OCI-LY7 (cell line): ENCODE data around the gene OR13J1. TPM values are rescaled to one million over a fixed set of nuclear protein-coding genes. Genes with fewer than 3 reads are reported as not detected.

Experiments used
- BruUV-seq: library from RNA; stranded (reverse); fragments of 400-500 nt; replicated peaks from 2 replicates; lab custom pipeline; 2021; lab: Mats Ljungman, UMichigan
- CTCF ChIA-PET: fragments of 300-600 bp; sonication (Branson Sonifier 250); formaldehyde crosslinking; loops from one replicate; lab custom pipeline; 2022; ENCODE audit warnings: antibody characterized with exemption; ENCODE audit not compliant: unreplicated experiment; lab: Charles Lee
- POLR2A ChIA-PET: fragments of 300-600 bp; sonication (Branson Sonifier 250); formaldehyde crosslinking; loops from one replicate; lab custom pipeline; 2022; ENCODE audit warnings: antibody characterized with exemption; lab: Charles Lee
- DNase-seq: peaks from one replicate; pipeline ENCODE4 v3.0.0-alpha.2; 2015; ENCODE audit warnings: low spot score
- H2AFZ ChIP-seq: fragments of 200-600 bp; sonication (generic), shearing (Covaris generic); 2 replicates; pipeline ENCODE4 v1.6.1; 2014; ENCODE audit warnings: mild to moderate bottlenecking, antibody characterized with exemption, low read length, moderate library complexity
- H3K27ac ChIP-seq: fragments of 200-600 bp; sonication (generic); 2 replicates; pipeline ENCODE4 v1.5.1; 2014; ENCODE audit warnings: mixed run types, low read depth, mild to moderate bottlenecking, moderate library complexity, low read length, inconsistent platforms; ENCODE audit not compliant: poor library complexity, severe bottlenecking
- H3K36me3 ChIP-seq: fragments of 200-600 bp; sonication (generic); 2 replicates; pipeline ENCODE4 v1.6.1; 2014; ENCODE audit warnings: mild to moderate bottlenecking, antibody characterized with exemption, low read length, moderate library complexity, mixed read lengths; ENCODE audit not compliant: insufficient read depth
- H3K4me1 ChIP-seq: fragments of 200-600 bp; sonication (generic); 2 replicates; pipeline ENCODE4 v1.5.1; 2014; ENCODE audit warnings: mild to moderate bottlenecking, low read length; ENCODE audit not compliant: insufficient read depth, poor library complexity, severe bottlenecking
- H3K4me2 ChIP-seq: fragments of 200-600 bp; sonication (generic); 2 replicates; pipeline ENCODE4 v1.6.1; 2014; ENCODE audit warnings: mild to moderate bottlenecking, low read length
- H3K4me3 ChIP-seq: fragments of 200-600 bp; sonication (generic); 2 replicates; pipeline ENCODE4 v1.5.1; 2014; ENCODE audit warnings: mild to moderate bottlenecking, low read depth, low read length; ENCODE audit not compliant: poor library complexity, severe bottlenecking
- H3K79me2 ChIP-seq: fragments of 200-600 bp; sonication (generic); 2 replicates; pipeline ENCODE4 v1.6.1; 2016; ENCODE audit warnings: low read depth, mild to moderate bottlenecking, low read length, moderate library complexity, mixed read lengths; ENCODE audit not compliant: insufficient read depth
- H3K9me2 ChIP-seq: fragments of 200-600 bp; sonication (generic); 2 replicates; pipeline ENCODE4 v1.6.1; 2016; ENCODE audit warnings: mild to moderate bottlenecking, low read length, mixed read lengths; ENCODE audit not compliant: insufficient read depth
- H3K9me3 ChIP-seq: fragments of 200-600 bp; sonication (generic); 2 replicates; pipeline ENCODE4 v1.6.1; 2014; ENCODE audit warnings: mild to moderate bottlenecking, mixed run types, low read length, mixed read lengths
- H4K20me1 ChIP-seq: fragments of 200-600 bp; sonication (generic); 2 replicates; pipeline ENCODE4 v1.6.1; 2014; ENCODE audit warnings: mild to moderate bottlenecking, antibody characterized with exemption, low read length, moderate library complexity, mixed read lengths; ENCODE audit not compliant: insufficient read depth
- CTCF ChIP-seq: fragments of 200-600 bp; sonication (generic); conservative IDR thresholded peaks from 2 replicates; pipeline ENCODE4 v1.5.1; 2014; ENCODE audit warnings: mild to moderate bottlenecking, antibody characterized with exemption, low read length, moderate library complexity, mixed read lengths
- EZH2phosphoT487 ChIP-seq: fragments of 200-600 bp; sonication (generic); IDR thresholded peaks from 2 replicates; pipeline ENCODE4 v1.6.1; 2018; ENCODE audit warnings: low read depth, borderline replicate concordance, mild to moderate bottlenecking, mixed run types, antibody characterized with exemption, low read length, moderate library complexity, mixed read lengths
- intact Hi-C: fragments of 100-400 bp; cut with micrococcal nuclease; formaldehyde crosslinking; loops from one replicate; pipeline ENCODE4 v1.10.0; 2022; ENCODE audit not compliant: unreplicated experiment
- total RNA-seq, 2 experiments: library from RNA; depleted of rRNA in 1 of 2; stranded (reverse); fragments of >200 nt in 1 of 2; shearing (Covaris generic) in 1 of 2; gene quantifications; 2 replicates each; pipeline ENCODE4 v1.2.3, GENCODE V29; 2014 to 2022

OR13J1 gene
- total RNA-seq, 2 experiments from 2014 or later = not detected

GRCh38 chr9:35859310-35859989 is 10.8 kb downstream of the OR13J1 start:
- TF ChIP-seq CTCF (no peak), EZH2phosphoT487 (no peak)
- Histone ChIP-seq H3K27ac (no peak overlapping the region), H3K9me2 (no peaks in the 10 kb centered on the region), H3K9me3 (no peaks in the 10 kb centered on the region), H3K36me3 (no peaks in the 10 kb centered on the region), H3K79me2 (no peaks in the 10 kb centered on the region), H3K4me1 (no peaks in the 10 kb centered on the region), H4K20me1 (no peaks in the 10 kb centered on the region), H3K4me3 (no peak overlapping the region), H2AFZ (no peak overlapping the region), H3K4me2 (no peak overlapping the region)
- no peak for DNase-seq
- no TSS peak for BruUV-seq
- intact Hi-C loops = no loop called here
- POLR2A ChIA-PET = no interaction called here
- CTCF ChIA-PET = no interaction called here

- DNase-seq = no peak
- POLR2A ChIA-PET = no interaction called here
- H3K79me2 ChIP-seq = no peaks in the 10 kb centered on the region
- H3K4me1 ChIP-seq = no peaks in the 10 kb centered on the region
- no peaks in the 10 kb centered on the region for H3K9me2 ChIP-seq
- H3K9me3 ChIP-seq = no peaks in the 10 kb centered on the region
- CTCF ChIA-PET = no interaction called here
- H2AFZ ChIP-seq = no peak overlapping the region
- no peaks in the 10 kb centered on the region for H3K36me3 ChIP-seq
- H3K4me3 ChIP-seq = no peak overlapping the region
- no peak overlapping the region for H3K4me2 ChIP-seq
- no peaks in the 10 kb centered on the region for H4K20me1 ChIP-seq
- H3K27ac ChIP-seq = no peak overlapping the region
- intact Hi-C loops = no loop called here
- BruUV-seq = no TSS peak
- TF ChIP-seq CTCF = no peak
- TF ChIP-seq EZH2phosphoT487 = no peak
Measured at GRCh38 chr9:35858458-35858857, 11.7 kb downstream of the OR13J1 start.

GRCh38 chr9:35856882-35857281 is 13.3 kb downstream of the OR13J1 start:
- Histone ChIP-seq H4K20me1 (no peaks in the 10 kb centered on the region), H3K4me2 (no peak overlapping the region), H3K9me3 (no peaks in the 10 kb centered on the region), H3K27ac (no peak overlapping the region), H3K4me3 (no peak overlapping the region), H3K9me2 (no peaks in the 10 kb centered on the region), H3K4me1 (no peaks in the 10 kb centered on the region), H3K79me2 (no peaks in the 10 kb centered on the region), H2AFZ (no peak overlapping the region), H3K36me3 (no peaks in the 10 kb centered on the region)
- intact Hi-C loops = no loop called here
- ChIA-PET POLR2A (interaction anchor here (0.6 to 1.0 kb wide), 3 partner anchors 20 to 81 kb away, joined by 3 read pairs; no protein-coding TSS in a partner anchor), CTCF (no interaction called here)
- no TSS peak for BruUV-seq
- no peak for DNase-seq
- TF ChIP-seq CTCF (no peak), EZH2phosphoT487 (no peak)
